SW480 (cell line): ENCODE measurements around the gene SNAPC4.

Source experiments
- DNase-seq: peaks from one replicate; pipeline ENCODE4 v3.0.0-alpha.2; 2016; ENCODE audit warnings: low spot score

SNAPC4 gene

GRCh38 chr9:136389396-136389795 lies 10.6 kb downstream of the SNAPC4 start:
- no peak for DNase-seq

- no peak for DNase-seq
Observed at GRCh38 chr9:136387217-136387616, 12.8 kb downstream of the SNAPC4 start.

GRCh38 chr9:136386018-136386417 lies 14.0 kb downstream of the SNAPC4 start:
- no peak for DNase-seq

GRCh38 chr9:136385015-136385414 lies 15.0 kb downstream of the SNAPC4 start:
- DNase-seq: no peak

DNA sequence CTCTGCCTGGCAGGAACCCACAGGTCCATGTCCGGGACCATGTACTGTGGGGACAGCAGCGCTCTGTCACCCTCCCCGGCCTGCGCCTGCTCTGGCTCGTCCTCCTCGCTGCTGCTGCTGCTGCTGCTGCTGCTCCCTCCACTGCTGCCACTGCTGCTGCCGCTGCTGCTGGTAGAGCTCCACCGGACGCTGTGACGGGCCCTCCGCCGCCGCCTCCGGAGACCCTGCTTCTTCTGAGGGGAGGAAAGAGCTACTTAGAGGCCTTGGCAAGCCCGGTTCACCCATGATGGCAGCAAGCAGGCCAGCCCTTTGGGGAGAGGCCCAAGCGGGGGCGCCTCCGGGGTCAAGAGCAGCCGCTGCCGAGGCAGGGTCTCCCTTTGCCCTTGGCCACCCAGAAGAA lies 16.5 kb downstream of the SNAPC4 start:
- DNase-seq: no peak

GRCh38 chr9:136381966-136382513 lies 17.9 kb downstream of the SNAPC4 start:
- DNase-seq: no peak

GRCh38 chr9:136381311-136381710 lies 18.7 kb downstream of the SNAPC4 start:
- DNase-seq: no peak

DNA sequence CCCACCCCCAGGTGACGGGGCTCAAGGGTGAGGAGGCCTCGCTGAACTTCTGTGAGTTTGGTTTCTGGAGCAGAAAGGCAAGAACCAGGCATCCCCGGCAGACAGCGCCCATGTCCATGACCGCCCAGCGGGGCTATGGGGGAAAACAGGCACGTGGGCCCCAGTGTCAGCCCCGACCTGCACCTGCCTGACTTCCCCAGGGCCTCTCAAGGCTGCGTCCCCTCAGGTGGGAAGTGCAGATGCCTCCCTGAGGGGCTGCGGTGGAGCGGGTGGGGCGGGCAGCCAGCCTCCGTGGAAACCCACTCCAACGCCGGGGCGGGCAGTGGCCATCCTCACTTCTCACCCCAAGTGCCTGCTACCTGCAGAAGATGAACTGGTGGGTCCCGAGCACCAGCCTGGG lies 19.6 kb downstream of the SNAPC4 start:
- no peak for DNase-seq

DNA sequence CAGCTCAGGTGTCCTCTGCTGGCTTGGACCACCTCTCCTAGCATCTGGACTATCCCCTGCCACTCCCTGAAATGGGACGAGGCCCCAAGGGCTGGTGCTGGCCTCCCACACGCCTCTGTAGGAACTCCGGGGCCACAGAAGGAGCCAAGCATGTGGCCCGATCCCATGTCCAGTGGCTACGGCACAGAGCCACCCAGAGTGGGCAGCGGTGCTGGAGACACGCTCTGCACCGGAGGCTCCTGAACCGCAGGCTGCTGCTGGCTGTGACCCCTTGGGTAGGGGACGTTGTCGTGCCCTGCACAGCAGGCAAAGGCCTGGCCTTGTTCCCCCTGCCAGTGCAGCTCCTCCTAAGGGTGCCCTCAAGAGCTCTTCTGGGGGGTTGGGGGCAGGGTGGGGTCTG lies 20.1 kb downstream of the SNAPC4 start:
- no peak for DNase-seq

DNA sequence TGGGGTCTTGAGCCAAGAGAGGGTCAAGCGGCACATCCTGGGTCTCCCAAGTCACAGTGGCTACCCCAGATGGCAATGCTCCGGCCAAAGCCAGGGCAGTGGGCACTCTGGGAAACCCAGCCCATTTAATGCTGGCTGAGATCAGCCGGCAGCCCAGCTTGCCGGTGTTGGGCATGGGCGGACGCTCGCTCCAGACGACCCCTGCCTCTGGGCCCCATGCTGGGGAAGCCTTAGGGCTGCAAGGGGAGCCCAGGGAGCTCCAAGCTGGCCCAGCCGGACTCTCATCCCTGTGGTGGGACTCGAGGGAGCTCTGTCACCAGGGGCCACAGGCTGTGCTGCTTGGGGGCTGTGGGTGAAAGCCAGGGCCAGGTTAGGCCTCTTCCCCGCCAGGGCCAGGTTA lies 20.6 kb downstream of the SNAPC4 start:
- DNase-seq: no peak

DNA sequence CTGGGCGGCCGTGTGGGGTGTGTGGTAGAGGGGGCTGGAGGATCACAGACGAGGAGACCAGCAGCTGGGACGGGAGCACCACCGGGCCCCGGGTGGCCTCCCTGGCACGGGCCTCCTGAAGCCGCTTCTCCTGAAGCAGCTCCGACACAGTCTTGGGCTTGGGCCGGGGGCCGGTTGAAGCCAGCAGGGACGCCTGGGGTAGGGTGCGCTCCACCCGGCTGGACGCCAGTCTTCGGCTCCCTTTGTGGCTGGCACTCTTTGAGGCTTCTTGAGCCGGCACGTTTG lies 21.0 kb downstream of the SNAPC4 start:
- DNase-seq: no peak

GRCh38 chr9:136378170-136379002 lies 21.6 kb downstream of the SNAPC4 start:
- no peak for DNase-seq

DNA sequence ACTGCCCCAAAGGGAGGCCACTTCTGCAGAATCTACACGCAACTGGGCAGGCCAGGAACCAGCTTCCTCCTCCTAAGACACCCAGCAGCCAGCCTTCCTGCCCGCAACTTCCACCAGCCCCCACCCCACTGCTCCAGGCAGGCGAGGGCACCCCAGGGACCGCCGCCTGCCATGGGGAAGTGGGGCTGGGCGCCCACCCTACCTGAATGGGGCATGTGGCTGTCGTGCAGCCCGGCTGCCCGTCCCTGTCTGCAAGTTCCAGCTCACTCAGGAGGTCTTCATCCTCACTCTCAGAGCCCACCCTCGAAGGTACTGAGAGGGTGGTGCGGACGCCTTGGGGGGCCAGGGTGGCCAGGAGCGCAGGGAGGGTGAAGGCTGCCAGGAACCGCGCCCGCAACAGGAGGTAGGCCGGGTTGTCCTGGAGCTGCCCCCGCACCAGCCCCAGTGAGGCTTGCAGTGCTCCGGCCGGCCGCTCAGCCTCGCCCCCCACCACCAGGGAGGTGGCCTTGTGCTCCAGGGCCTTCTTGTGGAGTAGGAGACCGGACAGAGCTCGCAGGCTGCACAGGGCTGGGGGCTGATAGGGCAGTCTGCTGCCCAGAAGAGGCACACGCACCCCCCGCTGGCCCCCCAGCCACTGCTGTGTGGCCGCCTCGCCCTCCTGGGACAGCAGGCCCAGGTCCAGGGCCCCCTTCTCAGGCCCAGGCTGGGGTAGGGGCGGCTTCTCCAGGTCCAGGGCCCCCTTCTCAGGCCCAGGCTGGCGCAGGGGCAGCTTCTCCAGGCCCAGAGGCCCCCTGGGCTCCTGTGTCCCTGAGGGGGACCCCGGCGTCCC lies 22.4 kb downstream of the SNAPC4 start:
- DNase-seq: no peak

GRCh38 chr9:136376457-136376856 lies 23.5 kb downstream of the SNAPC4 start:
- no peak for DNase-seq

- no peak for DNase-seq
Observed at GRCh38 chr9:136375096-136375495, 24.9 kb downstream of the SNAPC4 start.

DNA sequence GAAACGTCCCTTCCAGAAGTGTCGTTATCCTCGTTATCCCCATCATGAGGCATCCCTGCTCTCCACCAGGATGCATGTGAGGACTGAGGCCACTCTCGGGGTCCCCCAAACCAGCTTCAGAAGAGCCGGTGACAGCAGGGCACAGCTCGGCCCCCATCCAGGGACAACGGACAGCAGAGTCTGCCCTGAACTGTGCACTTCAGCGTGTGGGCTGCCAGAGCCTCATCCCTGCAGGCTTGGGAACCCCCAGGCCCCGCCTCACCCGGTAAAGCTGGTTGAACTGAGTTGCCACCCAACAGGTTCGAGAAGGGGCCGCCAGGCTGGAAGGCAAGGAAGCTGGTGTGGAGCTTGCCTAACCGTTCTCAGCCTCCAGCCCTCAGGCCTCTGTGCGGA lies 25.8 kb downstream of the SNAPC4 start:
- no peak for DNase-seq

- no peak for DNase-seq
Observed at GRCh38 chr9:136373300-136374182, 26.4 kb downstream of the SNAPC4 start, which contains the start of gene CARD9. TSS of gene CARD9 (minus strand) at chr9:136373669. CDS start at chr9:136372078, 1,591 bp downstream.

GRCh38 chr9:136372561-136373299 lies 27.2 kb downstream of the SNAPC4 start:
- DNase-seq: peak; percentile 66

GRCh38 chr9:136372006-136372405 lies 28.0 kb downstream of the SNAPC4 start:
- no peak for DNase-seq

GRCh38 chr9:136371533-136371880 lies 28.5 kb downstream of the SNAPC4 start:
- DNase-seq: no peak
